BE2C (cell line): Measurements from ENCODE around the gene AKT1.

Source experiments
- DNase-seq: peaks from one replicate; pipeline ENCODE4 v3.0.0-alpha.2; 2020
- H3K27me3 ChIP-seq: fragments of 250-450 bp; sonication (Bioruptor Pico); 2 replicates; pipeline ENCODE4 v1.5.1; 2020; ENCODE audit warnings: mild to moderate bottlenecking
- H3K36me3 ChIP-seq: fragments of 250-450 bp; sonication (Bioruptor Pico); 2 replicates; pipeline ENCODE4 v1.5.1; 2020; ENCODE audit warnings: mild to moderate bottlenecking
- H3K4me1 ChIP-seq: fragments of 250-450 bp; sonication (Bioruptor Pico); 2 replicates; pipeline ENCODE4 v1.5.1; 2020
- H3K4me3 ChIP-seq: 2 replicates; pipeline ENCODE4 v1.5.1; 2011; ENCODE audit warnings: low read depth, low read length
- H3K9me3 ChIP-seq: fragments of 250-450 bp; sonication (Bioruptor Pico); 2 replicates; pipeline ENCODE4 v1.5.1; 2020
- TF ChIP-seq, protein P1 (sequence below): IDR thresholded peaks from 2 replicates; pipeline ENCODE4 v1.5.1; 2012; ENCODE audit warnings: mild to moderate bottlenecking, low read depth, low read length

The AKT1 gene

DNA sequence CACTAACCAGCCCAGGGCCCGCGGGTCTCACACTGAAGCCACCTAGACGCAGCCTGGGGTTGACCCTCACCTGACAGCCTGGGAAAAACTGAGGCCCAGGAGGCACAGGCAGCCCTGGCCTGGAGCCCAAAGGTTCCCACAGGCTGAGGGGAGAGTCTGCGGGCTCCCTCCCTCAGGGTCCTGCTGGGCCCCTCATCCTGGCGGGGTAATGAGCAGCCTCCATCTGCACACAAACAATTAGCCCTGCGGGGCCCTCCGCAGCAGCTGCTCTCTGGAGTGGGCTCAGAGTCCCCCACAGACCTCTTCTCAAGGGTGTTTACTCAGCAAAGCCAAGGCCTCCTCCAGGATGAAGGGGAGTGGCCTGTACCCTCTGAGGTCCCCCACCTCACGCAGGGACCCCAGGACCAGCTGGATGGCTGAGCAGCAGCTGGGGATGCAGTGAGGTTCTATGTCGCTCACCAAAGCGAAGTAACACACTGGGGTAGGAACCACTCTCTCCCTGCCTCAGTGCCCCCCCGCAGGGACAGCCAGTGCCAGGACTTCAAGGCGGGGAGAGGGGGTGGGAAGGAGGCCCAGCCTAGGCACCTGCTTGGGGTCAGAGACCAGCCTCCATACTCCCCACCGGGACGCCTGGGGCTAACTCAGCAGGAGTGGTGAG, 7.3 kb downstream of the AKT1 start:
- H3K4me1 ChIP-seq: no peaks in the 10 kb centered on the region
- peaks cover 28% of the 10 kb centered on the region for H3K36me3 ChIP-seq
- H3K4me3 ChIP-seq: no peak overlapping the region
- H3K9me3 ChIP-seq: no peaks in the 10 kb centered on the region
- TF ChIP-seq, protein P1, sequence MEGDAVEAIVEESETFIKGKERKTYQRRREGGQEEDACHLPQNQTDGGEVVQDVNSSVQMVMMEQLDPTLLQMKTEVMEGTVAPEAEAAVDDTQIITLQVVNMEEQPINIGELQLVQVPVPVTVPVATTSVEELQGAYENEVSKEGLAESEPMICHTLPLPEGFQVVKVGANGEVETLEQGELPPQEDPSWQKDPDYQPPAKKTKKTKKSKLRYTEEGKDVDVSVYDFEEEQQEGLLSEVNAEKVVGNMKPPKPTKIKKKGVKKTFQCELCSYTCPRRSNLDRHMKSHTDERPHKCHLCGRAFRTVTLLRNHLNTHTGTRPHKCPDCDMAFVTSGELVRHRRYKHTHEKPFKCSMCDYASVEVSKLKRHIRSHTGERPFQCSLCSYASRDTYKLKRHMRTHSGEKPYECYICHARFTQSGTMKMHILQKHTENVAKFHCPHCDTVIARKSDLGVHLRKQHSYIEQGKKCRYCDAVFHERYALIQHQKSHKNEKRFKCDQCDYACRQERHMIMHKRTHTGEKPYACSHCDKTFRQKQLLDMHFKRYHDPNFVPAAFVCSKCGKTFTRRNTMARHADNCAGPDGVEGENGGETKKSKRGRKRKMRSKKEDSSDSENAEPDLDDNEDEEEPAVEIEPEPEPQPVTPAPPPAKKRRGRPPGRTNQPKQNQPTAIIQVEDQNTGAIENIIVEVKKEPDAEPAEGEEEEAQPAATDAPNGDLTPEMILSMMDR: no peak
- no peak for DNase-seq
- no peaks in the 10 kb centered on the region for H3K27me3 ChIP-seq

- no peaks in the 10 kb centered on the region for H3K4me1 ChIP-seq
- H3K36me3 ChIP-seq: peaks cover 28% of the 10 kb centered on the region
- DNase-seq: no peak
- TF ChIP-seq, protein P1: no peak
- H3K9me3 ChIP-seq: no peaks in the 10 kb centered on the region
- H3K4me3 ChIP-seq: no peak overlapping the region
- H3K27me3 ChIP-seq: no peaks in the 10 kb centered on the region
Measured at GRCh38 chr14:104787736-104788135, 7.8 kb downstream of the AKT1 start.

GRCh38 chr14:104786726-104787675, 8.5 kb downstream of the AKT1 start:
- Histone ChIP-seq H3K4me3 (no peak overlapping the region), H3K9me3 (no peaks in the 10 kb centered on the region), H3K4me1 (no peaks in the 10 kb centered on the region), H3K27me3 (no peaks in the 10 kb centered on the region), H3K36me3 (peaks cover 24% of the 10 kb centered on the region)
- DNase-seq: no peak
- TF ChIP-seq, protein P1: no peak

DNA sequence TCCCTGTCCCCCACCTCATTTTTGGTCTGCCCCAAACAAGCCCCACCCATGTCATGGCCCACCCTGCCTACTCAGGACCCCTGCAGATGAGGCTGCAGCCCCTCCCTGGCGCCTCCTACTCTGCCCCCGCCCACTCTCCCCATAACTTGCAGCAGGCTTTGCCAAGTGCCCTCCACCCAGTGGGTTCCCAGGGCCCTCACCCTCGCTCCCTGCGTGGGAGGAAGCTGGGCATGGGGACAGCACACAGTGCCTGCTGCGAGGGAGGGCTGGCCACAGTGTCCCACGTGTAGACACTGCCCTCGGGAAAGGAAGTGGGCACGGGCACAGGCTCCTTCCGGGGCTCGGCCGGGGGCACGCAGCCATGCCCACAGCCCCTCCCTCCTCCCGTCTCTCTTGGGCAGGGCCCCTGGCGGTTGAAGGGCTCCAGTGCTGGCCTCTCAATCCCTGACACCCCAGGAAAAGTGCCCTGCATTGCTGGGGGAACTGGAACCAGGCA, 9.4 kb downstream of the AKT1 start:
- Histone ChIP-seq H3K36me3 (peaks cover 16% of the 10 kb centered on the region), H3K27me3 (no peaks in the 10 kb centered on the region), H3K4me3 (no peak overlapping the region), H3K9me3 (no peaks in the 10 kb centered on the region), H3K4me1 (no peaks in the 10 kb centered on the region)
- no peak for DNase-seq
- TF ChIP-seq, protein P1: no peak

GRCh38 chr14:104785708-104786080, 9.9 kb downstream of the AKT1 start:
- H3K27me3 ChIP-seq: no peaks in the 10 kb centered on the region
- TF ChIP-seq, protein P1: no peak
- H3K4me1 ChIP-seq: no peaks in the 10 kb centered on the region
- no peak overlapping the region for H3K4me3 ChIP-seq
- no peak for DNase-seq
- no peaks in the 10 kb centered on the region for H3K9me3 ChIP-seq
- H3K36me3 ChIP-seq: peaks cover 11% of the 10 kb centered on the region; the same call in 1 of the 2 replicates
